Measurements from ENCODE around the gene TTN. TPM values are rescaled to one million over a fixed set of nuclear protein-coding genes. Genes with fewer than 3 reads are reported as not detected.

Gene TTN
- total RNA-seq, 3 donors from 2014 or later (not counting 1 experiment from before 2014, with no cell fraction given), result 2.5 to 4.2 (median 3.7) TPM

DNA sequence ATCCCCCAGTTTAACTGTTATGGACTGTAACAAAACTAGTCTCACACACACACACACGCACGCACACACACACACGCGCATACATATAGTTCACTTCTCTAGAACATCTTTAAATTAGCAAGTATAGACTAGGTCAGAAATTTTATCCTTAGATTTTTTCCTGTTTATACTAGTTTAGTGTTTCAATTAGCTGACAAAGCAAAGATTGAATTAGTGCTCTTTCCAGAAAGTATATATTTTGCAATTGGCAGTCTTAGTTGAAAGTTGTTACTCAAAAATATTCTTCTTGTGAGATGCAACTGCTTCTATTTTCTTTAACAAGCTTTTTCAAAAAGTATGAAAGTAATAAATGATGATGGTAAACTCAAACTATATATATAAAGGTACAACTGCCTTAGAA is 304.5 kb downstream of the TTN start:
- H3K36me3 Mint-ChIP-seq, result peaks cover 26% of the 10 kb centered on the region
- H3K4me3 ChIP-seq (ENCODE audit: low read length), result no peak overlapping the region
- H3K4me1 ChIP-seq (ENCODE audit: control insufficient read depth, insufficient read depth, low read length), result no peaks in the 10 kb centered on the region
- TF ChIP-seq, protein P1, sequence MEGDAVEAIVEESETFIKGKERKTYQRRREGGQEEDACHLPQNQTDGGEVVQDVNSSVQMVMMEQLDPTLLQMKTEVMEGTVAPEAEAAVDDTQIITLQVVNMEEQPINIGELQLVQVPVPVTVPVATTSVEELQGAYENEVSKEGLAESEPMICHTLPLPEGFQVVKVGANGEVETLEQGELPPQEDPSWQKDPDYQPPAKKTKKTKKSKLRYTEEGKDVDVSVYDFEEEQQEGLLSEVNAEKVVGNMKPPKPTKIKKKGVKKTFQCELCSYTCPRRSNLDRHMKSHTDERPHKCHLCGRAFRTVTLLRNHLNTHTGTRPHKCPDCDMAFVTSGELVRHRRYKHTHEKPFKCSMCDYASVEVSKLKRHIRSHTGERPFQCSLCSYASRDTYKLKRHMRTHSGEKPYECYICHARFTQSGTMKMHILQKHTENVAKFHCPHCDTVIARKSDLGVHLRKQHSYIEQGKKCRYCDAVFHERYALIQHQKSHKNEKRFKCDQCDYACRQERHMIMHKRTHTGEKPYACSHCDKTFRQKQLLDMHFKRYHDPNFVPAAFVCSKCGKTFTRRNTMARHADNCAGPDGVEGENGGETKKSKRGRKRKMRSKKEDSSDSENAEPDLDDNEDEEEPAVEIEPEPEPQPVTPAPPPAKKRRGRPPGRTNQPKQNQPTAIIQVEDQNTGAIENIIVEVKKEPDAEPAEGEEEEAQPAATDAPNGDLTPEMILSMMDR (IDR thresholded peaks at IDR 0.05), result no peak
- H3K4me3 Mint-ChIP-seq, result no peak overlapping the region
- H3K27me3 Mint-ChIP-seq (ENCODE audit: low read depth in 2 of 2), result no peaks in the 10 kb centered on the region
- no CpG with 5 or more reads among the region's 4 CpGs for WGBS (ENCODE audit: insufficient coverage)
- no peak overlapping the region for H3K27ac Mint-ChIP-seq
- H3K27ac ChIP-seq (ENCODE audit: low read length), result no peak overlapping the region
- no peak for ATAC-seq
- DNase-seq, result no peak
- peaks cover 0 to 2% of the 10 kb centered on the region in 2 donors for H3K4me1 Mint-ChIP-seq
- intact Hi-C loops (cut with micrococcal nuclease), result no loop called here
- H3K36me3 ChIP-seq (ENCODE audit: control insufficient read depth, insufficient read depth, low read length), result peaks cover 82% of the 10 kb centered on the region
- no peaks in the 10 kb centered on the region for H3K9me3 ChIP-seq (ENCODE audit: control insufficient read depth, insufficient read depth, low read length)
- H3K9me3 Mint-ChIP-seq, result no peaks in the 10 kb centered on the region
- no peaks in the 10 kb centered on the region for H3K27me3 ChIP-seq (ENCODE audit: control insufficient read depth, insufficient read depth, low read length)

DNA sequence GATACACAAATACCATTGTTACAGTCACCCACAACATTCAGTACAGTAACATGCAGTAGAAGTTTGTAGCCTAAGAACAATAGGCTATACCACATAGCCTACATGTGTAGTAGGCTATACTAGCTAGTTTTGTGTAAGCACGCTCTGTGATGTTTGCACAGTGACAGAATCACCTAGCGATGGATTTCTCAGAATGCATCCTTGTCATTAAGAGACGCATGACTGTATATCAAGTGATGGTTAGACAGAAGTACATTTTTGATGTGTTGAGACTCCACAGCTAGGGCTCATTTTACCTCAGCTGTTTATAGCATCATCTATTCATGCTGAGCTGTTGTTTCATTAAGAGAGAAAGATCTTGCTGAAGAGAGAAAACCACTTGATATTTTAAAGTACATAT is 307.6 kb downstream of the TTN start:
- H3K36me3 ChIP-seq (ENCODE audit: control insufficient read depth, insufficient read depth, low read length), result peaks cover 86% of the 10 kb centered on the region
- Mint-ChIP-seq H3K27me3 (ENCODE audit: low read depth in 2 of 2) (no peaks in the 10 kb centered on the region), H3K36me3 (peaks cover 38% of the 10 kb centered on the region), H3K9me3 (no peaks in the 10 kb centered on the region), H3K4me1 (no peaks in the 10 kb centered on the region), H3K27ac (no peak overlapping the region), H3K4me3 (no peak overlapping the region)
- DNase-seq (no peak), ATAC-seq (no peak)
- intact Hi-C loops (cut with micrococcal nuclease), result no loop called here
- no peak overlapping the region for H3K4me3 ChIP-seq (ENCODE audit: low read length)
- H3K9me3 ChIP-seq (ENCODE audit: control insufficient read depth, insufficient read depth, low read length), result no peaks in the 10 kb centered on the region
- TF ChIP-seq, protein P1 (IDR thresholded peaks at IDR 0.05), result no peak
- no peaks in the 10 kb centered on the region for H3K4me1 ChIP-seq (ENCODE audit: control insufficient read depth, insufficient read depth, low read length)
- H3K27ac ChIP-seq (ENCODE audit: low read length), result no peak overlapping the region
- H3K27me3 ChIP-seq (ENCODE audit: control insufficient read depth, insufficient read depth, low read length), result no peaks in the 10 kb centered on the region
- 94% methylated on average over 3 of the region's 3 CpGs for WGBS (ENCODE audit: insufficient coverage)

DNA sequence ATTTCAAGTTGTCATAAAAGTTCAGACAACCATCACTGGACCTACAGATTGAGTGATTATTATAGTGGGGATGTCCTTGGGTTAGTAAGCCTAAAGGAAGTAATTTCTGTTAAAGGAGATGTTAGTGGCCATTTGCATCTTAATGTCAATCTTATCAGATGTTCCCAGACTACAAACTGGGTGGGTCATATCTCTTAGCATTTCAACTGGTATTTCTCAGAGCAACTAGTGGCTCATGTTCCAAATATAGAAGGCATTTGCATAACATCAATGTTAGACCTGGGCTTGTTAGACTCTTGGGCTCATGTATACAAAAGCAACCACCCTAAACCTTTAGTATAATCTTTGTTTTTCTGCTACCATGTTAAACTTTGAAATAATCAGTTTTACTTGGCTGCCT is 309.1 kb downstream of the TTN start:
- intact Hi-C loops (cut with micrococcal nuclease), result no loop called here
- H3K27ac Mint-ChIP-seq, result no peak overlapping the region

DNA sequence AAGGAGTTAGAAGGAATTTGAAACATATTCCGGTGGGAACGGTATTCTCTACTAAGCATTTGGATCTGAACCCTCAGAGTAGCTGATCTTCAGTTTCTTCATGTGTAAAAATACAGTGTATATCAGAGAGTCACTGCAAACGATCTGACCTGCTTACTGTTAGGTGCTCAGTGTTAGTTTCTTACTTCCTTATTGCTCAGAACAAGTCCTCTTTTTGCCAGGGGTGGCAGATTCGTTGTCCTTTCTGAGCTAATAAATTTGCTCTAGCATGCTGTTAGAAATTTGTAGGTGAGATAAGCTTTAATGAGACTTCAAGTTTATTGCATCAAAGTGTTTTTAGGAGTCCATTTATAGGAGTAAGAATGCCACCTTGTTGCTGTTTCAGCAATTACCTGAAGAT is 311.2 kb downstream of the TTN start:
- H3K4me1 Mint-ChIP-seq, result no peaks in the 10 kb centered on the region
- intact Hi-C loops (cut with micrococcal nuclease), result no loop called here
- no peaks in the 10 kb centered on the region for H3K27me3 ChIP-seq (ENCODE audit: control insufficient read depth, insufficient read depth, low read length)
- peaks cover 74% of the 10 kb centered on the region for H3K36me3 ChIP-seq (ENCODE audit: control insufficient read depth, insufficient read depth, low read length)
- no peaks in the 10 kb centered on the region for H3K4me1 ChIP-seq (ENCODE audit: control insufficient read depth, insufficient read depth, low read length)
- peaks cover 19% of the 10 kb centered on the region for H3K36me3 Mint-ChIP-seq
- no peak overlapping the region for H3K27ac ChIP-seq (ENCODE audit: low read length)
- H3K27me3 Mint-ChIP-seq (ENCODE audit: low read depth in 2 of 2), result no peaks in the 10 kb centered on the region
- no peak overlapping the region for H3K4me3 Mint-ChIP-seq
- TF ChIP-seq, protein P1 (IDR thresholded peaks at IDR 0.05), result no peak
- 91% methylated on average over 4 of the region's 4 CpGs for WGBS (ENCODE audit: insufficient coverage)
- ATAC-seq (no peak), DNase-seq (no peak)
- H3K9me3 Mint-ChIP-seq, result no peaks in the 10 kb centered on the region
- no peak overlapping the region for H3K4me3 ChIP-seq (ENCODE audit: low read length)
- H3K9me3 ChIP-seq (ENCODE audit: control insufficient read depth, insufficient read depth, low read length), result no peaks in the 10 kb centered on the region
- peak overlapping the region in 1 of 2 donors; percentile 31 for H3K27ac Mint-ChIP-seq

More for the DNA sequence above, 309.1 kb downstream of the TTN start:
- H3K9me3 ChIP-seq (ENCODE audit: control insufficient read depth, insufficient read depth, low read length), result no peaks in the 10 kb centered on the region
- no peak overlapping the region for H3K4me3 Mint-ChIP-seq
- H3K4me1 Mint-ChIP-seq, result no peaks in the 10 kb centered on the region
- no peak overlapping the region for H3K27ac ChIP-seq (ENCODE audit: low read length)
- ATAC-seq (no peak), DNase-seq (no peak)
- no peaks in the 10 kb centered on the region for H3K9me3 Mint-ChIP-seq
- no peaks in the 10 kb centered on the region for H3K27me3 Mint-ChIP-seq (ENCODE audit: low read depth in 2 of 2)
- H3K36me3 Mint-ChIP-seq, result peaks cover 38% of the 10 kb centered on the region
- peaks cover 87% of the 10 kb centered on the region for H3K36me3 ChIP-seq (ENCODE audit: control insufficient read depth, insufficient read depth, low read length)
- H3K27me3 ChIP-seq (ENCODE audit: control insufficient read depth, insufficient read depth, low read length), result no peaks in the 10 kb centered on the region
- no peak overlapping the region for H3K4me3 ChIP-seq (ENCODE audit: low read length)
- TF ChIP-seq, protein P1 (IDR thresholded peaks at IDR 0.05), result no peak
- H3K4me1 ChIP-seq (ENCODE audit: control insufficient read depth, insufficient read depth, low read length), result no peaks in the 10 kb centered on the region
